Gastroesophageal sphincter (tissue), 2 donors: ENCODE measurements around the gene TMEM115.

Experiments used
- POLR2A ChIP-seq, 2 donors: fragments of 450-650 bp; IDR thresholded peaks; one replicate each; pipeline ENCODE4 v1.6.1; 2017; ENCODE audit warnings: antibody characterized with exemption in 2 of 2, mild to moderate bottlenecking in 2 of 2, moderate library complexity in 1 of 2
- POLR2AphosphoS5 ChIP-seq: sonication (generic); formaldehyde crosslinking; IDR thresholded peaks from one replicate; pipeline ENCODE4 v1.6.1; 2017; ENCODE audit warnings: antibody characterized with exemption

GRCh38 chr3:50370594-50370993 lies 11.3 kb upstream of the TMEM115 start:
- TF ChIP-seq POLR2A (IDR thresholded peaks at IDR 0.05) (no peak), POLR2AphosphoS5 (no peak)
